ENCODE measurements around the gene PHF8.

PHF8 gene

GRCh38 chrX:54063361-54063760 lies 19.1 kb upstream of the PHF8 start:
- in situ Hi-C loops (cut with HindIII; ENCODE audit: low pct_ligation_motif_present, low sequenced_read_pairs) = no loop called here
- no peak for DNase-seq
- no peak for TF ChIP-seq CTCF (IDR thresholded peaks at IDR 0.05; ENCODE audit: low read depth, low read length, missing control alignments)
- no peaks in the 10 kb centered on the region for H3K36me3 ChIP-seq (replicated peaks)
- H3K27me3 ChIP-seq (replicated peaks) = no peaks in the 10 kb centered on the region
- no peak overlapping the region for H3K27ac ChIP-seq
- H3K4me3 ChIP-seq (ENCODE audit: low read depth, low read length) = no peak overlapping the region

GRCh38 chrX:54049801-54050200 lies 5.5 kb upstream of the PHF8 start:
- no peak for DNase-seq
- TF ChIP-seq CTCF (IDR thresholded peaks at IDR 0.05; ENCODE audit: low read depth, low read length, missing control alignments) = no peak
- no peak overlapping the region for H3K27ac ChIP-seq
- no peaks in the 10 kb centered on the region for H3K36me3 ChIP-seq (replicated peaks)
- in situ Hi-C loops (cut with HindIII; ENCODE audit: low pct_ligation_motif_present, low sequenced_read_pairs) = no loop called here
- no peak overlapping the region for H3K4me3 ChIP-seq (ENCODE audit: low read depth, low read length)
- no peaks in the 10 kb centered on the region for H3K27me3 ChIP-seq (replicated peaks)

GRCh38 chrX:54048412-54048811 lies 4.1 kb upstream of the PHF8 start:
- in situ Hi-C loops (cut with HindIII; ENCODE audit: low pct_ligation_motif_present, low sequenced_read_pairs) = no loop called here
- Histone ChIP-seq H3K27me3 (replicated peaks) (no peaks in the 10 kb centered on the region), H3K36me3 (replicated peaks) (no peaks in the 10 kb centered on the region), H3K4me3 (ENCODE audit: low read depth, low read length) (no peak overlapping the region), H3K27ac (no peak overlapping the region)
- no peak for DNase-seq
- no peak for TF ChIP-seq CTCF (IDR thresholded peaks at IDR 0.05; ENCODE audit: low read depth, low read length, missing control alignments)

- in situ Hi-C loops (cut with HindIII; ENCODE audit: low pct_ligation_motif_present, low sequenced_read_pairs) = no loop called here
- Histone ChIP-seq H3K4me3 (ENCODE audit: low read depth, low read length) (no peak overlapping the region), H3K27ac (no peak overlapping the region), H3K27me3 (replicated peaks) (no peaks in the 10 kb centered on the region), H3K36me3 (replicated peaks) (no peaks in the 10 kb centered on the region)
- no peak for DNase-seq
- no peak for TF ChIP-seq CTCF (IDR thresholded peaks at IDR 0.05; ENCODE audit: low read depth, low read length, missing control alignments)
Observed at GRCh38 chrX:54045563-54046228, 1.4 kb upstream of the PHF8 start.

- in situ Hi-C loops (cut with HindIII; ENCODE audit: low pct_ligation_motif_present, low sequenced_read_pairs) = no loop called here
Observed at GRCh38 chrX:54044877-54045338, 635 bp upstream of the PHF8 start.

More at GRCh38 chrX:54044877-54045338, 635 bp upstream of the PHF8 start:
- TF ChIP-seq CTCF (IDR thresholded peaks at IDR 0.05; ENCODE audit: low read depth, low read length, missing control alignments) = no peak
- H3K36me3 ChIP-seq (replicated peaks) = peaks cover 3% of the 10 kb centered on the region
- peak overlapping the region; percentile 93 for H3K27ac ChIP-seq
- peak overlapping the region; percentile 54 for H3K4me3 ChIP-seq (ENCODE audit: low read depth, low read length)
- H3K27me3 ChIP-seq (replicated peaks) = no peaks in the 10 kb centered on the region
- no peak for DNase-seq

All from brain microvascular endothelial cell (primary cell).